ENCODE results near the gene FAIM2.

The FAIM2 gene

GRCh38 chr12:49824416-49824815, 79.3 kb downstream of the FAIM2 start:
- no peak for DNase-seq (ENCODE audit: low read depth)
- no peak overlapping the region for H3K4me3 ChIP-seq (ENCODE audit: low read depth, low read length)
- no peak for TF ChIP-seq CTCF (IDR thresholded peaks at IDR 0.05; ENCODE audit: low read depth, low read length, missing control alignments)

GRCh38 chr12:49823951-49824350, 79.7 kb downstream of the FAIM2 start:
- DNase-seq (ENCODE audit: low read depth) = no peak
- no peak overlapping the region for H3K4me3 ChIP-seq (ENCODE audit: low read depth, low read length)
- no peak for TF ChIP-seq CTCF (IDR thresholded peaks at IDR 0.05; ENCODE audit: low read depth, low read length, missing control alignments)

- no peak for DNase-seq (ENCODE audit: low read depth)
- H3K4me3 ChIP-seq (ENCODE audit: low read depth, low read length) = no peak overlapping the region
- no peak for TF ChIP-seq CTCF (IDR thresholded peaks at IDR 0.05; ENCODE audit: low read depth, low read length, missing control alignments)
Measured at GRCh38 chr12:49823350-49823749, 80.3 kb downstream of the FAIM2 start.

GRCh38 chr12:49821373-49822287, 82.1 kb downstream of the FAIM2 start:
- no peak for DNase-seq (ENCODE audit: low read depth)
- H3K4me3 ChIP-seq (ENCODE audit: low read depth, low read length) = no peak overlapping the region
- TF ChIP-seq CTCF (IDR thresholded peaks at IDR 0.05; ENCODE audit: low read depth, low read length, missing control alignments) = no peak

- no peak overlapping the region for H3K4me3 ChIP-seq (ENCODE audit: low read depth, low read length)
- no peak for TF ChIP-seq CTCF (IDR thresholded peaks at IDR 0.05; ENCODE audit: low read depth, low read length, missing control alignments)
- no peak for DNase-seq (ENCODE audit: low read depth)
Measured at GRCh38 chr12:49819786-49820185, 83.9 kb downstream of the FAIM2 start.

GRCh38 chr12:49818241-49818895, 85.3 kb downstream of the FAIM2 start:
- TF ChIP-seq CTCF (IDR thresholded peaks at IDR 0.05; ENCODE audit: low read depth, low read length, missing control alignments) = no peak
- DNase-seq (ENCODE audit: low read depth) = no peak
- H3K4me3 ChIP-seq (ENCODE audit: low read depth, low read length) = no peak overlapping the region

Measured in GM12864 (cell line).